ENCODE measurements around the gene AP1S1.

- TF ChIP-seq REPIN1 (CRISPR knock-in tag; IDR thresholded peaks at IDR 0.05; ENCODE audit: borderline replicate concordance, low read depth) (no peak), SUZ12 (IDR thresholded peaks at IDR 0.05; ENCODE audit: low read depth, low read length) (no peak), ZMAT5 (CRISPR knock-in tag; IDR thresholded peaks at IDR 0.05; ENCODE audit: borderline replicate concordance, low read depth) (no peak), ZNF816 (CRISPR knock-in tag; IDR thresholded peaks at IDR 0.05; ENCODE audit: borderline replicate concordance) (no peak), ZMAT3 (CRISPR knock-in tag; conservative IDR thresholded peaks at IDR 0.05) (no peak), DRAP1 (CRISPR knock-in tag; IDR thresholded peaks at IDR 0.05) (no peak)
These were observed 49.5 kb upstream of the AP1S1 start for GRCh38 chr7:101104799-101105198.

Data from HepG2 (cell line).